MM.1S (cell line): ENCODE data around the gene ADAM15.
A peak's percentile ranks its signal among the peaks of the same experiment; 100 is the strongest.

ENCODE experiments used
- DNase-seq: peaks from one replicate; pipeline ENCODE4 v3.0.0-alpha.2; 2015
- H2AFZ ChIP-seq: fragments of 300-600 bp; sonication (generic); 2 replicates; pipeline ENCODE4 v1.6.0; 2016; ENCODE audit warnings: antibody characterized with exemption, low read length
- H3F3A ChIP-seq: fragments of 300-600 bp; sonication (generic); 2 replicates; pipeline ENCODE4 v1.6.1; 2016; ENCODE audit warnings: mild to moderate bottlenecking, antibody characterized with exemption, low read length, moderate library complexity, mixed read lengths; ENCODE audit not compliant: insufficient read depth
- H3K27ac ChIP-seq: fragments of 300-600 bp; sonication (generic); 2 replicates; pipeline ENCODE4 v1.5.1; 2016; ENCODE audit warnings: mild to moderate bottlenecking, low read length
- H3K27me3 ChIP-seq: fragments of 300-600 bp; sonication (generic); replicated peaks from 2 replicates; pipeline ENCODE4 v1.6.0; 2016; ENCODE audit warnings: low read length; ENCODE audit not compliant: insufficient read depth
- H3K36me3 ChIP-seq: fragments of 300-600 bp; sonication (generic); replicated peaks from 2 replicates; pipeline ENCODE4 v1.6.1; 2016; ENCODE audit warnings: mild to moderate bottlenecking, low read length, mixed read lengths; ENCODE audit not compliant: insufficient read depth
- H3K4me1 ChIP-seq: fragments of 300-600 bp; sonication (generic); 2 replicates; pipeline ENCODE4 v1.6.1; 2016; ENCODE audit warnings: low read length, mixed read lengths
- H3K4me2 ChIP-seq: fragments of 300-600 bp; sonication (generic); 2 replicates; pipeline ENCODE4 v1.6.0; 2016; ENCODE audit warnings: low read depth, low read length
- H3K4me3 ChIP-seq: fragments of 300-600 bp; sonication (generic); 2 replicates; pipeline ENCODE4 v1.5.1; 2016; ENCODE audit warnings: low read length, mixed read lengths
- H3K79me2 ChIP-seq: fragments of 300-600 bp; sonication (generic); 2 replicates; pipeline ENCODE4 v1.6.1; 2016; ENCODE audit warnings: mixed run types, low read length, mixed read lengths
- H3K9ac ChIP-seq: fragments of 300-600 bp; sonication (generic); 2 replicates; pipeline ENCODE4 v1.6.1; 2016; ENCODE audit warnings: low read length, mixed read lengths
- H3K9me2 ChIP-seq: fragments of 300-600 bp; sonication (generic); replicated peaks from 2 replicates; pipeline ENCODE4 v1.6.1; 2016; ENCODE audit warnings: mild to moderate bottlenecking, low read length, mixed read lengths; ENCODE audit not compliant: insufficient read depth
- H3K9me3 ChIP-seq: fragments of 300-600 bp; sonication (generic); replicated peaks from 2 replicates; pipeline ENCODE4 v1.6.1; 2016; ENCODE audit warnings: mild to moderate bottlenecking, low read length, mixed read lengths; ENCODE audit not compliant: insufficient read depth
- H4K20me1 ChIP-seq: fragments of 300-600 bp; sonication (generic); 2 replicates; pipeline ENCODE4 v1.6.1; 2016; ENCODE audit warnings: mild to moderate bottlenecking, low read length, moderate library complexity, mixed read lengths; ENCODE audit not compliant: insufficient read depth
- EZH2 ChIP-seq: fragments of 300-600 bp; sonication (generic); optimal IDR thresholded peaks from 2 replicates; pipeline ENCODE3; 2017; ENCODE audit warnings: low read depth, mild to moderate bottlenecking, antibody characterized with exemption, low read length, mixed read lengths
- EZH2phosphoT487 ChIP-seq: fragments of 300-600 bp; sonication (generic); IDR thresholded peaks from 2 replicates; pipeline ENCODE4 v1.6.1; 2018; ENCODE audit warnings: antibody characterized with exemption, low read length
- TF ChIP-seq, protein P1 (sequence below): fragments of 300-600 bp; sonication (generic); IDR thresholded peaks from 2 replicates; pipeline ENCODE4 v1.5.1; 2016; ENCODE audit warnings: antibody characterized with exemption, low read length, mixed read lengths

Gene ADAM15

GRCh38 chr1:155104605-155105534 lies 53.8 kb downstream of the ADAM15 start:
- no peaks in the 10 kb centered on the region for H3K36me3 ChIP-seq
- no peak for DNase-seq
- H3K27me3 ChIP-seq: peaks cover 30% of the 10 kb centered on the region
- no peak overlapping the region for H3K4me3 ChIP-seq
- H3K4me2 ChIP-seq: no peak overlapping the region
- no peak overlapping the region for H2AFZ ChIP-seq
- H3K9me3 ChIP-seq: no peaks in the 10 kb centered on the region
- TF ChIP-seq, protein P1, sequence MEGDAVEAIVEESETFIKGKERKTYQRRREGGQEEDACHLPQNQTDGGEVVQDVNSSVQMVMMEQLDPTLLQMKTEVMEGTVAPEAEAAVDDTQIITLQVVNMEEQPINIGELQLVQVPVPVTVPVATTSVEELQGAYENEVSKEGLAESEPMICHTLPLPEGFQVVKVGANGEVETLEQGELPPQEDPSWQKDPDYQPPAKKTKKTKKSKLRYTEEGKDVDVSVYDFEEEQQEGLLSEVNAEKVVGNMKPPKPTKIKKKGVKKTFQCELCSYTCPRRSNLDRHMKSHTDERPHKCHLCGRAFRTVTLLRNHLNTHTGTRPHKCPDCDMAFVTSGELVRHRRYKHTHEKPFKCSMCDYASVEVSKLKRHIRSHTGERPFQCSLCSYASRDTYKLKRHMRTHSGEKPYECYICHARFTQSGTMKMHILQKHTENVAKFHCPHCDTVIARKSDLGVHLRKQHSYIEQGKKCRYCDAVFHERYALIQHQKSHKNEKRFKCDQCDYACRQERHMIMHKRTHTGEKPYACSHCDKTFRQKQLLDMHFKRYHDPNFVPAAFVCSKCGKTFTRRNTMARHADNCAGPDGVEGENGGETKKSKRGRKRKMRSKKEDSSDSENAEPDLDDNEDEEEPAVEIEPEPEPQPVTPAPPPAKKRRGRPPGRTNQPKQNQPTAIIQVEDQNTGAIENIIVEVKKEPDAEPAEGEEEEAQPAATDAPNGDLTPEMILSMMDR: no peak
- TF ChIP-seq EZH2phosphoT487 (no peak), EZH2 (no peak)
- H3F3A ChIP-seq: no peaks in the 10 kb centered on the region
- H3K9ac ChIP-seq: no peak overlapping the region
- H4K20me1 ChIP-seq: no peaks in the 10 kb centered on the region
- no peaks in the 10 kb centered on the region for H3K79me2 ChIP-seq
- no peak overlapping the region for H3K27ac ChIP-seq
- no peaks in the 10 kb centered on the region for H3K9me2 ChIP-seq
- no peaks in the 10 kb centered on the region for H3K4me1 ChIP-seq

DNA sequence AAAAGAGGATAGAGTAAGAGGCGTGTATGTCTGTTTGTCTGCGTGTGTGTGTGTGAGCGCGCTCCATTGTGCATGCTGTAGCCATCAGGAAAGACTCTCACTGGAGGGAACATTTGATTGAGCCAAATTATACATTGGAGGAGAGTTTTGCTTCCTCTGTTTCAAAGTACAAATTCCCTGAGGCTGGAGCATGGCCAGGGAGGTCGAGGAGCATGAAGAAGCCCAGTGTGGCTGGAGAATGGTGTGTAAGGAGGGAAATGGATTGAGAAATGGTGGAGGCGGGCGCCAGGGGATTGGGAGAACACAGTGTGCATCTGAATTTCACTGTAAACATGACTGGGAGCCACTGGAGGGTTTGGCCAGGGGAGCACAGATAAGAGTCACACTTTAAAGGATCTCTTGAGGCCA lies 54.5 kb downstream of the ADAM15 start:
- Histone ChIP-seq H3K9me3 (no peaks in the 10 kb centered on the region), H2AFZ (no peak overlapping the region), H3K79me2 (no peaks in the 10 kb centered on the region), H3K9ac (no peak overlapping the region), H3K4me3 (no peak overlapping the region), H3K4me1 (no peaks in the 10 kb centered on the region), H3F3A (no peaks in the 10 kb centered on the region), H4K20me1 (no peaks in the 10 kb centered on the region), H3K9me2 (no peaks in the 10 kb centered on the region), H3K27ac (no peak overlapping the region), H3K27me3 (peaks cover 30% of the 10 kb centered on the region), H3K36me3 (no peaks in the 10 kb centered on the region), H3K4me2 (no peak overlapping the region)
- TF ChIP-seq EZH2 (no peak), EZH2phosphoT487 (no peak)
- TF ChIP-seq, protein P1: no peak
- DNase-seq: no peak

- Histone ChIP-seq H3K9ac (no peak overlapping the region), H3K79me2 (no peaks in the 10 kb centered on the region), H2AFZ (no peak overlapping the region), H3K4me2 (no peak overlapping the region), H3F3A (no peaks in the 10 kb centered on the region), H3K4me3 (no peak overlapping the region), H3K27me3 (peaks cover 30% of the 10 kb centered on the region), H4K20me1 (no peaks in the 10 kb centered on the region), H3K27ac (no peak overlapping the region), H3K9me2 (no peaks in the 10 kb centered on the region), H3K9me3 (no peaks in the 10 kb centered on the region), H3K4me1 (no peaks in the 10 kb centered on the region), H3K36me3 (no peaks in the 10 kb centered on the region)
- no peak for TF ChIP-seq EZH2
- TF ChIP-seq, protein P1: no peak
- no peak for TF ChIP-seq EZH2phosphoT487
- peak; percentile 29 for DNase-seq
Measured at GRCh38 chr1:155106862-155107261, 55.7 kb downstream of the ADAM15 start.
